ENCODE measurements around the gene CPT1C.

The CPT1C gene

DNA sequence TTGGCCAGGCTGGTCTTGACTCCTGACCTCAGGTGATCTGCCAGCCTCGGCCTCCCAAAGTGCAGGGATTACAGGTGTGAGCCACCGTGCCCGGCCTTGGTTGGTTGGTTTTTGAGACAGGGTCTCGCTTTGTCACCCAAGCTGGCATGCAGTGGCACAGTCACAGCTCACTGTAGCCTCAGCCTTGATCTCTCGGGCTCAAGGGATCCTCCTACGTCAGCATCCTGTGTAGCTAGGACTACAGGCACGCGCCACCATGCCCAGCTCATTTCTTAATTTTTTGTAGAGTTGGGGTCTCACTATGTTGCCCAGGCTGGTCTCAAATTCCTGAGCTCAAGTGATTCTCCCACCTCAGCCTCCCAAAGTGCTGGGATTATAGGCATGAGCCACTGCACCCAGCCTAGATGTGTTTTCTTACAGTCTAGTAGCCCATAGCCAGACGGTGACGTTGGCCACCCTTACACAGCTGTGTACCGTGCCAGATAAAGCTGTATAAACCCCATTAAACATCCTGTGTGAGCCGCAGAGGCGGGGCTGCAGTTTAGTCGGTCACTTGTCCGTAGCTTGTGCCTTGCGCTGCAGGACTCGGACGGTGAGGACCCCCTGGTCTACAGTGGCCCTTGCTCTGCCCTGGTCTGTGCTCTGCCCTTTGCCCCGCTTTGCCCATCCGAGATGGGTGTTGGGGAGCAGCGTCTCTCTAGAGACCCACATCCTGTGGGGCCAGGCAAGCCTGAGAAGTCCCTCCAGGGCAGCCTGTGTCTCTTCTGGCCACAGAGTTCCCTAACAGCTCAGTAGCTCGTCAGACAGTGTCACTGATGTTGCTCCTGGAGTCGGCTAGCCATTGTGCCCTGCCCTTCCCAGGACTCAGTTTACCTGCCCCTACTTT lies 35.1 kb upstream of the CPT1C start:
- H3K4me3 ChIP-seq (ENCODE audit: low read depth, low read length), result no peak overlapping the region
- TF ChIP-seq, protein P1, sequence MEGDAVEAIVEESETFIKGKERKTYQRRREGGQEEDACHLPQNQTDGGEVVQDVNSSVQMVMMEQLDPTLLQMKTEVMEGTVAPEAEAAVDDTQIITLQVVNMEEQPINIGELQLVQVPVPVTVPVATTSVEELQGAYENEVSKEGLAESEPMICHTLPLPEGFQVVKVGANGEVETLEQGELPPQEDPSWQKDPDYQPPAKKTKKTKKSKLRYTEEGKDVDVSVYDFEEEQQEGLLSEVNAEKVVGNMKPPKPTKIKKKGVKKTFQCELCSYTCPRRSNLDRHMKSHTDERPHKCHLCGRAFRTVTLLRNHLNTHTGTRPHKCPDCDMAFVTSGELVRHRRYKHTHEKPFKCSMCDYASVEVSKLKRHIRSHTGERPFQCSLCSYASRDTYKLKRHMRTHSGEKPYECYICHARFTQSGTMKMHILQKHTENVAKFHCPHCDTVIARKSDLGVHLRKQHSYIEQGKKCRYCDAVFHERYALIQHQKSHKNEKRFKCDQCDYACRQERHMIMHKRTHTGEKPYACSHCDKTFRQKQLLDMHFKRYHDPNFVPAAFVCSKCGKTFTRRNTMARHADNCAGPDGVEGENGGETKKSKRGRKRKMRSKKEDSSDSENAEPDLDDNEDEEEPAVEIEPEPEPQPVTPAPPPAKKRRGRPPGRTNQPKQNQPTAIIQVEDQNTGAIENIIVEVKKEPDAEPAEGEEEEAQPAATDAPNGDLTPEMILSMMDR (IDR thresholded peaks at IDR 0.05; ENCODE audit: borderline replicate concordance, insufficient read depth, low read depth, low read length), result no peak

DNA sequence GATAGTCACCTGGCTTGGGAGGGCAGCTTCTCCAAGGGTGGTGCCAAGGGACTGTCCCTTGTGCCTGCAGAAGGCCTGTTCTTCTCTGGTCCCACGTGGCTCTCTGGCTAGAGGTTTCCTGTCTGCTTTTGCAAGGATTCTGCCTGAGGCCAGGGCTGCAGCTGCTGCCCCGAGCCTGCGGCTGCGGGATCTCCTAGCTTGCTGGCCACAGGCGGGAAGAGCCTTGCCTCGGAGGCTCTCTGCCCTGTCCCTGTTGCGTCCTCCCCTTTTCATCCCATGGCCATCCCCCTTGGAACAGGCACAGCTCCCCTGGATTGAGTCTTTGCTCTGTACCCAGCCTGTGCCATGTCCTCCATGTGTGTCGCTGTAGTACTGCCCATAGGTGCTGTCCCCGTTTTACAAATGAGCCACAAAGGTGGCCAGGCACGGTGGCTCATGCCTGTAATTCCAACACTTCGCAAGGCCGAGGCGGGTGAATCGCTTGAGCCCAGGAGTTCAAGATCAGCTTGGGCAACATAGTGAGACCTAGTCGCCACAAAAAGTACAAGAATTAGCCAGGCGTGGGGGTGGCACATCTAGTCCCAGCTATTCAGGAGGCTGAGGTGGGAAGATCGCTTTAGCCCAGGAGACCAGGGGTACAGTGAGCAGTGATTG lies 34.3 kb upstream of the CPT1C start:
- TF ChIP-seq, protein P1 (IDR thresholded peaks at IDR 0.05; ENCODE audit: borderline replicate concordance, insufficient read depth, low read depth, low read length), result no peak
- H3K4me3 ChIP-seq (ENCODE audit: low read depth, low read length), result no peak overlapping the region

GRCh38 chr19:49657493-49658138 lies 33.3 kb upstream of the CPT1C start:
- TF ChIP-seq, protein P1 (IDR thresholded peaks at IDR 0.05; ENCODE audit: borderline replicate concordance, insufficient read depth, low read depth, low read length), result no peak
- no peak overlapping the region for H3K4me3 ChIP-seq (ENCODE audit: low read depth, low read length)

DNA sequence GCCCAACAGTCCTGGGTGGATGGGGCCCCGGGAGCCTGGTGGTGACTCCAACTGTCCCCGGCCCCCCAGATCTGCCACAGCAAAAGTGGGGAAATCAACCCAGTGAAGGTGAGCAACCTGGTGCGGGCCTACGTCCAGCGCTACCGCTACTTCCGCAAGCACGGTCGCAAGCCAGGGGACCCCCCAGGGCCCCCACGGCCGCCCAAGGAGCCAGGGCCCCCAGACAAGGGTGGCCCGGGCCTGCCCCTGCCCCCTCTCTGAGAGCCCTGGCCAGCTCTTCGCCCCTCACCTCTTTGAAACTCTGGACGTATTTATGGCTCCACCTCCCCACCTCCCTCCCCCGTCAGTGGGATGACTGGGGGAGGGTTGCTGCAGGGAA lies 32.8 kb upstream of the CPT1C start:
- TF ChIP-seq, protein P1 (IDR thresholded peaks at IDR 0.05; ENCODE audit: borderline replicate concordance, insufficient read depth, low read depth, low read length), result no peak
- H3K4me3 ChIP-seq (ENCODE audit: low read depth, low read length), result no peak overlapping the region

- H3K4me3 ChIP-seq (ENCODE audit: low read depth, low read length), result no peak overlapping the region
- TF ChIP-seq, protein P1 (IDR thresholded peaks at IDR 0.05; ENCODE audit: borderline replicate concordance, insufficient read depth, low read depth, low read length), result no peak
Observed at GRCh38 chr19:49658566-49659442, 32.1 kb upstream of the CPT1C start.

GRCh38 chr19:49660338-49660961 lies 30.5 kb upstream of the CPT1C start:
- TF ChIP-seq, protein P1 (IDR thresholded peaks at IDR 0.05; ENCODE audit: borderline replicate concordance, insufficient read depth, low read depth, low read length), result no peak
- H3K4me3 ChIP-seq (ENCODE audit: low read depth, low read length), result no peak overlapping the region
